Measurements from ENCODE around the gene DNAH2. TPM values are rescaled to one million over a fixed set of nuclear protein-coding genes. Genes with fewer than 3 reads are reported as not detected.
A peak's percentile ranks its signal among the peaks of the same experiment; 100 is the strongest.

DNAH2 gene
- total and polyA plus RNA-seq, 9 of the 15 experiments (the other 6 are each of a cell fraction or from before 2014, with no cell fraction given) = 0.03 TPM; not detected in 8

DNA sequence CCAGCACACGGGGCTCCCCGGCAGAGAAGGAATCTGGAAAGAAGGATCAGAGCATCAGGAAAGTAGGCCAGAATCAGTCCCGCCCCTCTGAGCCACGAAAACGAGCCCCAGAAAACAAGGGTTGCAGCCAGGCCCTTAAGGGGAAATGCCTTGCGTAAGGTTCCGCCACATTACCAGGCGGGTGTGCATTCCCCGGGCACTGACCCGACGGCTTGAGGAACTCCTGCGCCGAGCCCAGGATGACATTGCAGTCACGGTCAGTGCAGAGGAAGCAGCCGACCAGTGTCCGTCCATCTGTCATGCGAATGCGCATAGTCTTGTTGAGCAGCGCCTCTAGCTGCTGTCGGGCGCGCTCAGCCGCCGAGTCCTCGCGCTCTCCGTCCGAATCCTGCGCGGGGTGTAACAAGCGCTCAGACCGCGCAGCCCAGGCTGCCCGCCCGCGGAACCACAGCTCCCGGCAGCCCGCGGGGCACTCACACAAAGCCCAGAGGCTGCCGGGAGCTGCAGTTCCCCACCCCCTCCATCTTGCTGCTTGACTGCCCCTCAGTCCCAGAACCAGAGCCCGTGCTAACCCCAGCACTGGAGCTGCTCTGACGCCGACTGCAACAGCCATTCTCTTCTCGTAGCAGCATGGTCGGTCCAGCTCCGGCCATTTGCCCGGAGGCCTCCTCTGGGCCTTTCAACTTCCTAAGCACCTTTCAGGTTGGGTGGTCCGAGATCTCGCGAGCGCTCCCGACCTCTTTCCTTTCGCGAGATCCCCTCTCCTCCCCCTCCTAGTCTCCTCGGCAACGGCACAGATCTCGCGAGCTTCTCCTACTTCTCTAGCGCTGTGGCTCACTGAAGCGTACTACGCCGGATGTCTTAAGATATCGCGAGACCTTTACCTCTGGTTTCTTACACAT lies 139.5 kb downstream of the DNAH2 start, which contains the start of gene NAA38 (continued):
- TF ChIP-seq, protein P1, sequence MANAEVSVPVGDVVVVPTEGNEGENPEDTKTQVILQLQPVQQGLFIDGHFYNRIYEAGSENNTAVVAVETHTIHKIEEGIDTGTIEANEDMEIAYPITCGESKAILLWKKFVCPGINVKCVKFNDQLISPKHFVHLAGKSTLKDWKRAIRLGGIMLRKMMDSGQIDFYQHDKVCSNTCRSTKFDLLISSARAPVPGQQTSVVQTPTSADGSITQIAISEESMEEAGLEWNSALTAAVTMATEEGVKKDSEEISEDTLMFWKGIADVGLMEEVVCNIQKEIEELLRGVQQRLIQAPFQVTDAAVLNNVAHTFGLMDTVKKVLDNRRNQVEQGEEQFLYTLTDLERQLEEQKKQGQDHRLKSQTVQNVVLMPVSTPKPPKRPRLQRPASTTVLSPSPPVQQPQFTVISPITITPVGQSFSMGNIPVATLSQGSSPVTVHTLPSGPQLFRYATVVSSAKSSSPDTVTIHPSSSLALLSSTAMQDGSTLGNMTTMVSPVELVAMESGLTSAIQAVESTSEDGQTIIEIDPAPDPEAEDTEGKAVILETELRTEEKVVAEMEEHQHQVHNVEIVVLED (CRISPR knock-in tag; IDR thresholded peaks at IDR 0.05) = peak; percentile 23; the same call in 1 of the 2 replicates
- TF ChIP-seq, protein P2, sequence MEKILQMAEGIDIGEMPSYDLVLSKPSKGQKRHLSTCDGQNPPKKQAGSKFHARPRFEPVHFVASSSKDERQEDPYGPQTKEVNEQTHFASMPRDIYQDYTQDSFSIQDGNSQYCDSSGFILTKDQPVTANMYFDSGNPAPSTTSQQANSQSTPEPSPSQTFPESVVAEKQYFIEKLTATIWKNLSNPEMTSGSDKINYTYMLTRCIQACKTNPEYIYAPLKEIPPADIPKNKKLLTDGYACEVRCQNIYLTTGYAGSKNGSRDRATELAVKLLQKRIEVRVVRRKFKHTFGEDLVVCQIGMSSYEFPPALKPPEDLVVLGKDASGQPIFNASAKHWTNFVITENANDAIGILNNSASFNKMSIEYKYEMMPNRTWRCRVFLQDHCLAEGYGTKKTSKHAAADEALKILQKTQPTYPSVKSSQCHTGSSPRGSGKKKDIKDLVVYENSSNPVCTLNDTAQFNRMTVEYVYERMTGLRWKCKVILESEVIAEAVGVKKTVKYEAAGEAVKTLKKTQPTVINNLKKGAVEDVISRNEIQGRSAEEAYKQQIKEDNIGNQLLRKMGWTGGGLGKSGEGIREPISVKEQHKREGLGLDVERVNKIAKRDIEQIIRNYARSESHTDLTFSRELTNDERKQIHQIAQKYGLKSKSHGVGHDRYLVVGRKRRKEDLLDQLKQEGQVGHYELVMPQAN (IDR thresholded peaks at IDR 0.05; ENCODE audit: borderline replicate concordance) = peak; percentile 57; the same call in 1 of the 2 replicates
- TF ChIP-seq DPF2 (IDR thresholded peaks at IDR 0.05) (peak; percentile 48; the same call in 1 of the 2 replicates), CBFA2T3 (IDR thresholded peaks at IDR 0.05) (no peak), TOE1 (IDR thresholded peaks at IDR 0.05; ENCODE audit: borderline replicate concordance) (no peak), TOE1 (CRISPR knock-in tag; IDR thresholded peaks at IDR 0.05; ENCODE audit: borderline replicate concordance, low read depth) (no peak), CXXC5 (CRISPR knock-in tag; IDR thresholded peaks at IDR 0.05) (peak; percentile 79), LEF1 (IDR thresholded peaks at IDR 0.05) (no peak), ZNF224 (CRISPR knock-in tag; IDR thresholded peaks at IDR 0.05) (no peak), ZNF217 (CRISPR knock-in tag; IDR thresholded peaks at IDR 0.05) (no peak), ZNF3 (CRISPR knock-in tag; IDR thresholded peaks at IDR 0.05) (no peak), ZNF785 (CRISPR knock-in tag; IDR thresholded peaks at IDR 0.05) (no peak), ZNF175 (CRISPR knock-in tag; IDR thresholded peaks at IDR 0.05; ENCODE audit: low read depth) (no peak), ETS2 (tag; IDR thresholded peaks at IDR 0.05; ENCODE audit: borderline replicate concordance, poor library complexity, severe bottlenecking) (no peak)
- TF ChIP-seq, protein P3, sequence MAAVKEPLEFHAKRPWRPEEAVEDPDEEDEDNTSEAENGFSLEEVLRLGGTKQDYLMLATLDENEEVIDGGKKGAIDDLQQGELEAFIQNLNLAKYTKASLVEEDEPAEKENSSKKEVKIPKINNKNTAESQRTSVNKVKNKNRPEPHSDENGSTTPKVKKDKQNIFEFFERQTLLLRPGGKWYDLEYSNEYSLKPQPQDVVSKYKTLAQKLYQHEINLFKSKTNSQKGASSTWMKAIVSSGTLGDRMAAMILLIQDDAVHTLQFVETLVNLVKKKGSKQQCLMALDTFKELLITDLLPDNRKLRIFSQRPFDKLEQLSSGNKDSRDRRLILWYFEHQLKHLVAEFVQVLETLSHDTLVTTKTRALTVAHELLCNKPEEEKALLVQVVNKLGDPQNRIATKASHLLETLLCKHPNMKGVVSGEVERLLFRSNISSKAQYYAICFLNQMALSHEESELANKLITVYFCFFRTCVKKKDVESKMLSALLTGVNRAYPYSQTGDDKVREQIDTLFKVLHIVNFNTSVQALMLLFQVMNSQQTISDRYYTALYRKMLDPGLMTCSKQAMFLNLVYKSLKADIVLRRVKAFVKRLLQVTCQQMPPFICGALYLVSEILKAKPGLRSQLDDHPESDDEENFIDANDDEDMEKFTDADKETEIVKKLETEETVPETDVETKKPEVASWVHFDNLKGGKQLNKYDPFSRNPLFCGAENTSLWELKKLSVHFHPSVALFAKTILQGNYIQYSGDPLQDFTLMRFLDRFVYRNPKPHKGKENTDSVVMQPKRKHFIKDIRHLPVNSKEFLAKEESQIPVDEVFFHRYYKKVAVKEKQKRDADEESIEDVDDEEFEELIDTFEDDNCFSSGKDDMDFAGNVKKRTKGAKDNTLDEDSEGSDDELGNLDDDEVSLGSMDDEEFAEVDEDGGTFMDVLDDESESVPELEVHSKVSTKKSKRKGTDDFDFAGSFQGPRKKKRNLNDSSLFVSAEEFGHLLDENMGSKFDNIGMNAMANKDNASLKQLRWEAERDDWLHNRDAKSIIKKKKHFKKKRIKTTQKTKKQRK (IDR thresholded peaks at IDR 0.05; ENCODE audit: borderline replicate concordance, low read depth, low read length) = no peak
- TF ChIP-seq, protein P4, sequence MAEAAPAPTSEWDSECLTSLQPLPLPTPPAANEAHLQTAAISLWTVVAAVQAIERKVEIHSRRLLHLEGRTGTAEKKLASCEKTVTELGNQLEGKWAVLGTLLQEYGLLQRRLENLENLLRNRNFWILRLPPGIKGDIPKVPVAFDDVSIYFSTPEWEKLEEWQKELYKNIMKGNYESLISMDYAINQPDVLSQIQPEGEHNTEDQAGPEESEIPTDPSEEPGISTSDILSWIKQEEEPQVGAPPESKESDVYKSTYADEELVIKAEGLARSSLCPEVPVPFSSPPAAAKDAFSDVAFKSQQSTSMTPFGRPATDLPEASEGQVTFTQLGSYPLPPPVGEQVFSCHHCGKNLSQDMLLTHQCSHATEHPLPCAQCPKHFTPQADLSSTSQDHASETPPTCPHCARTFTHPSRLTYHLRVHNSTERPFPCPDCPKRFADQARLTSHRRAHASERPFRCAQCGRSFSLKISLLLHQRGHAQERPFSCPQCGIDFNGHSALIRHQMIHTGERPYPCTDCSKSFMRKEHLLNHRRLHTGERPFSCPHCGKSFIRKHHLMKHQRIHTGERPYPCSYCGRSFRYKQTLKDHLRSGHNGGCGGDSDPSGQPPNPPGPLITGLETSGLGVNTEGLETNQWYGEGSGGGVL (CRISPR knock-in tag; IDR thresholded peaks at IDR 0.05) = no peak

Data from K562 (cell line).